ENCODE results near the gene HMGXB3. TPM values are rescaled to one million over a fixed set of nuclear protein-coding genes. Genes with fewer than 3 reads are reported as not detected.
A peak's percentile ranks its signal among the peaks of the same experiment; 100 is the strongest.

HMGXB3 gene
- total and polyA plus RNA-seq, 11 donors, result 10.7 to 25.9 (median 17.5) TPM

DNA sequence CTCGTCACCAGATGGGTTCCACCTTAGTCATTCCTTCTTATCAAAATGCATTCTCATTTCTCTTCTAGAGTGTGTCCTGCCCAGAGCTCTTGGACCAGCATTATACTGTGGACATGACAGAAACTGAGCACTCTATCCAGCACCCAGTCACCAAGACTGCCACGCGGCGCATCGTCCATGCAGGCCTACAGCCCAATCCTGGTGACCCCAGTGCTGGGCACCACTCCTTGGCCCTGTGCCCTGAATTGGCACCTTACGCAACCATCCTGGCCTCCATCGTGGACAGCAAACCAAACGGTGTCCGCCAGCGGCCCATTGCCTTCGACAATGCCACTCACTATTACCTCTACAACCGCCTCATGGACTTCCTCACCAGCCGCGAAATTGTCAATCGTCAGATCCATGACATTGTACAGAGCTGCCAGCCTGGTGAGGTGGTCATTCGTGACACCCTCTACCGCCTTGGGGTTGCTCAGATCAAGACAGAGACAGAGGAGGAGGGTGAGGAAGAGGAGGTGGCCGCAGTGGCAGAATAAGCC lies 51.2 kb downstream of the HMGXB3 start:
- DNase-seq, result no peak
- 88 to 91% (median 90%) methylated on average over 18 of the region's 18 CpGs for WGBS, 4 donors
- peaks cover 0 to 47% (median 0%) of the 10 kb centered on the region in 12 donors for H3K4me1 ChIP-seq
- no peaks in the 10 kb centered on the region for H3K9me3 ChIP-seq
- intact Hi-C loops (cut with DNase I), result no loop called here
- TF ChIP-seq CTCF (IDR thresholded peaks at IDR 0.05) (no peak), POLR2A (IDR thresholded peaks at IDR 0.05) (no peak)
- peaks cover 3 to 99% (median 84%) of the 10 kb centered on the region in 9 donors for H3K36me3 ChIP-seq
- H3K4me3 ChIP-seq, result no peak overlapping the region
- peak overlapping the region in 1 of 12 donors; percentile 54 for H3K27ac ChIP-seq
- ATAC-seq, result no peak
- H3K27me3 ChIP-seq, result no peaks in the 10 kb centered on the region

GRCh38 chr5:150052226-150052955 lies 51.9 kb downstream of the HMGXB3 start:
- Histone ChIP-seq H3K36me3 (peaks cover 3 to 99% (median 77%) of the 10 kb centered on the region in 9 donors), H3K27ac (peak overlapping the region in 1 of 12 donors; percentile 54), H3K9me3 (no peaks in the 10 kb centered on the region), H3K4me3 (no peak overlapping the region), H3K27me3 (no peaks in the 10 kb centered on the region), H3K4me1 (peaks cover 0 to 48% (median 0%) of the 10 kb centered on the region in 12 donors)
- intact Hi-C loops (cut with DNase I), result no loop called here
- ATAC-seq (no peak), DNase-seq (no peak)
- no peak for TF ChIP-seq POLR2A (IDR thresholded peaks at IDR 0.05)
- TF ChIP-seq CTCF (IDR thresholded peaks at IDR 0.05), result no peak
- WGBS, 4 donors, result 64 to 94% (median 66%) methylated on average over 3 to 6 of the region's 6 CpGs

DNA sequence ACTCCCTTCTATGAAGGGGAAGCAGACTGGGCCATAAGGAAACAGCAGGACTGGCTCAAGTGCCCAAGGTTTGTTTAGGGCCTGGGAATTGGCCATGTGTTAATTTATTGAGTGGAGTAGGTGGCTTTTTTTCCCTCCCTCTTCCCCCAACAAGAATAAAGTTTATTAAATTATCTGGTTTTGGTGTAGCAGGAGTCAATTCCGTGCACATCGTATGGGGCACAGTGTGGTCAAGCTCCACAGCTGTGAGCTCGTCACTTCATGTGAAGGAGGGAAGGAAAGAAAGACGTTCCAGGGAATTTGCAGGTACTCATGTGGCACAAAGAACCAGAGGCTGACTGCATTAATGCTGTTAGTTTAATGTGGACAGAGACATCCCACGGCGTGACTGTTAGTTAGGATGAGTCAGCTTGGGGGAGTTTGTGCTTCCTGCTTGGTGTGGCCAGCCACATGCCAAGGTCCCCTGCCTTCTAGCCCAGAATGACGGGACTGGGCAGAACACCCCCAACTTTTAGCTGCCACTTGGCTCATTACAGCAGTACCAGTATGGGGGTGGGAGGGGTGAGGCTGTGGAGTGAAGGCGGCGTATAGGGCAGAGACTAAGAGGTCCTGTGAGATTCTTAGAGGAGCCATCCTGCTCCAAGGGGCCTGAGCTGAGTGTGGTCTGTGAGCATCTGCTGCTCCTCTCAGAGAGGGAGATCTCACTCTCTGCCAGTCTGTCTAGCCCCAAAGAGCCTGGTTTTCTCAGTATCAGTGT lies 52.6 kb downstream of the HMGXB3 start:
- H3K27ac ChIP-seq, result peak overlapping the region in 1 of 12 donors; percentile 27
- no peak overlapping the region for H3K4me3 ChIP-seq
- peaks cover 0 to 56% (median 0%) of the 10 kb centered on the region in 12 donors for H3K4me1 ChIP-seq
- no peaks in the 10 kb centered on the region for H3K9me3 ChIP-seq
- H3K36me3 ChIP-seq, result peaks cover 3 to 98% (median 70%) of the 10 kb centered on the region in 9 donors
- intact Hi-C loops (cut with DNase I), result no loop called here
- 83 to 91% (median 87%) methylated on average over 9 of the region's 9 CpGs for WGBS, 4 donors
- TF ChIP-seq CTCF (IDR thresholded peaks at IDR 0.05) (no peak), POLR2A (IDR thresholded peaks at IDR 0.05) (no peak)
- no peaks in the 10 kb centered on the region for H3K27me3 ChIP-seq
- DNase-seq (no peak), ATAC-seq (no peak)

All from heart left ventricle (tissue), 16 donors.